BE2C (cell line): ENCODE measurements around the gene AMDHD2.
A peak's percentile ranks its signal among the peaks of the same experiment; 100 is the strongest.

Source experiments
- DNase-seq: peaks from one replicate; pipeline ENCODE4 v3.0.0-alpha.2; 2020
- H3K27me3 ChIP-seq: fragments of 250-450 bp; sonication (Bioruptor Pico); 2 replicates; pipeline ENCODE4 v1.5.1; 2020; ENCODE audit warnings: mild to moderate bottlenecking
- H3K36me3 ChIP-seq: fragments of 250-450 bp; sonication (Bioruptor Pico); 2 replicates; pipeline ENCODE4 v1.5.1; 2020; ENCODE audit warnings: mild to moderate bottlenecking
- H3K4me1 ChIP-seq: fragments of 250-450 bp; sonication (Bioruptor Pico); 2 replicates; pipeline ENCODE4 v1.5.1; 2020
- H3K4me3 ChIP-seq: 2 replicates; pipeline ENCODE4 v1.5.1; 2011; ENCODE audit warnings: low read depth, low read length
- H3K9me3 ChIP-seq: fragments of 250-450 bp; sonication (Bioruptor Pico); 2 replicates; pipeline ENCODE4 v1.5.1; 2020
- TF ChIP-seq, protein P1 (sequence below): IDR thresholded peaks from 2 replicates; pipeline ENCODE4 v1.5.1; 2012; ENCODE audit warnings: mild to moderate bottlenecking, low read depth, low read length

Gene AMDHD2

DNA sequence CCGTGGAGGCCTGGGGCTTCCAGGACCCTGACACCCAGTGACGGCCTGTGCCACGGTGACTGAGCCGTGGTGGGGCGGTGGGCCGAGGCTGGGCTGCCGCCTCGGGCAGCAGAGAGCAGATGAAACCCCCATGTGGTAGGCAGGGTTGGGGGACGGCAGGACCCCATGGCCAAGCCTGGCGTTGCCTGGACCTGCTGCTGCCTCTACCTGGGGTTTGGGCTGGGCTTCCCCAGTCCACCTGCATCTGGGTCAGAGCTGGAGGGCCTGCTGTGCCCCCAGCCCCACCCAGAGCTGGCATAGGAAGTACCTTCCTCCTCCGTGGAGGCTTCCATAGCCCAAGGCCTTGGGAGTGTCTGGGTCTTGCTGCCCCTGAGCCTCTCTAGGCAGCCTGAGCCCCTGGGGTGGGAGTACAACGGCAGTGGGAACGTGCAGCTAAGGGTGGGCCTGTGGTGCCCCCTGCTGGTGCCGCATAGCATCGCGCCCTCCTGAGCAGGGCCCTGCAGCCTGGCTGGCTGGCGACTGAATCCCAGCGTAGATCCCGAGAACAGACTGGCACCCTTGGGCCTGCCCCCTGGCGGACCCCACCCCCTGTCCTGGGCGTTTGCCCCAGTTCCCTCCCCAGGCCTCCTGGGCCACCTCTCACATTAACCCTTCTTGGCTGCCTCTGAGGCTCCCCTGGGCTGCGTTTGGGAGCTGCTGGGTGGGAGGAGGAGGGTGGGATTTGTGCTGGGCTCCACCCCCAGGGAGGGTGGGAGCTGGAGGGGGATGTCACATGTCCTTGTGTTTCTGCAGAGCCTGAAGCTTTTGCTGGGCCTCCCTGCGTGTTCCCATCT is 19.0 kb upstream of the AMDHD2 start:
- peak overlapping the region; percentile 28 for H3K4me3 ChIP-seq
- H3K36me3 ChIP-seq = peaks cover 30% of the 10 kb centered on the region
- H3K9me3 ChIP-seq = no peaks in the 10 kb centered on the region
- DNase-seq = peak; percentile 93
- TF ChIP-seq, protein P1, sequence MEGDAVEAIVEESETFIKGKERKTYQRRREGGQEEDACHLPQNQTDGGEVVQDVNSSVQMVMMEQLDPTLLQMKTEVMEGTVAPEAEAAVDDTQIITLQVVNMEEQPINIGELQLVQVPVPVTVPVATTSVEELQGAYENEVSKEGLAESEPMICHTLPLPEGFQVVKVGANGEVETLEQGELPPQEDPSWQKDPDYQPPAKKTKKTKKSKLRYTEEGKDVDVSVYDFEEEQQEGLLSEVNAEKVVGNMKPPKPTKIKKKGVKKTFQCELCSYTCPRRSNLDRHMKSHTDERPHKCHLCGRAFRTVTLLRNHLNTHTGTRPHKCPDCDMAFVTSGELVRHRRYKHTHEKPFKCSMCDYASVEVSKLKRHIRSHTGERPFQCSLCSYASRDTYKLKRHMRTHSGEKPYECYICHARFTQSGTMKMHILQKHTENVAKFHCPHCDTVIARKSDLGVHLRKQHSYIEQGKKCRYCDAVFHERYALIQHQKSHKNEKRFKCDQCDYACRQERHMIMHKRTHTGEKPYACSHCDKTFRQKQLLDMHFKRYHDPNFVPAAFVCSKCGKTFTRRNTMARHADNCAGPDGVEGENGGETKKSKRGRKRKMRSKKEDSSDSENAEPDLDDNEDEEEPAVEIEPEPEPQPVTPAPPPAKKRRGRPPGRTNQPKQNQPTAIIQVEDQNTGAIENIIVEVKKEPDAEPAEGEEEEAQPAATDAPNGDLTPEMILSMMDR = peak; percentile 96
- no peaks in the 10 kb centered on the region for H3K27me3 ChIP-seq
- H3K4me1 ChIP-seq = peaks cover 29% of the 10 kb centered on the region

DNA sequence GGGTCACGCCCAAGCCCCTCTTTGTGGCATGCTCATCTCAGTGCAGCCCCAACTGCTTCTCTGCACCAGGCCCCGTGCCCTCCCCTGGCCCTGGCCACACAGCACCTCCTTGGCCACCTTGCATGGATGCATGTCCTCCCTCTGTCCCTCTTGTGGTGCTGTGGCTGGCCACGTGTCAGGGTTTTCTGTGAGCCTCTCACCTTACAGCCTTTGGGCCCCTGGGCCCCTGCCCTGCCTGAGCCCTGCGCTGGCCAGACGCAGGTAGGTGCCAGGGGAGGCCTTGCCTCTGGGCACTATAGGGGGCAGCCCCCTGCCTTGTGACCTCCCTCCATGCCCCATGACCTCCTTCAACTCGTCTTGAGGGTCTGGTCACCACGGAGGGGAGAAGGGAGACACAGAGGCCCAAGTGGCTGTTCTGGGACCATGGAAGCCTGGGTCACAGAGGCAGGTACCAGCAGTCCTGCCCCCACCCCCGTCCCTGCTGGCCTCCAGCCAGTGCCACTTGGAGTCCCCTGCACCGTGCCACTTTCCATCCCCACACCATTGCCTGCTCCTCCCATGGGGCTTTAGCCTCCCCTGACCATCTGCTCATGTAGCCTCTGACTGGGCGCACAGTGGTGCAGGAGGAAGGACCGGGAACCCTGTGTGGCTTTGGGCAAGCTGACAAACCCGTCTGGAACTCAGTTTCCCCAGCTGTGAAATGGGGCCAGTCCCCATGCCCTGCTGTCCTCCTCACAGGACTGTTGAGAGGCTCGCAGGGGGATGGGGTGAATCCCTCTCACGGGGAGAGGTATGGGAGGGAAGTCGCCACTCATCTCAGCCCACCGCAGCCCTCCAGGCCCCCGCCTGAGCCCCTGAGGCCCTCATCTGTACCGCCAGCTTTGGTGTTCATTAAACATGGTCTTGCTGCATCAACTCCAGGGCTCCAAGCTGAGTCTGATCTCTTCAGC is 17.9 kb upstream of the AMDHD2 start:
- TF ChIP-seq, protein P1 = no peak
- H3K9me3 ChIP-seq = no peaks in the 10 kb centered on the region
- peaks cover 21% of the 10 kb centered on the region for H3K4me1 ChIP-seq
- DNase-seq = no peak
- peaks cover 20% of the 10 kb centered on the region for H3K36me3 ChIP-seq
- no peaks in the 10 kb centered on the region for H3K27me3 ChIP-seq
- no peak overlapping the region; the same call in 1 of the 2 replicates for H3K4me3 ChIP-seq

- Histone ChIP-seq H3K27me3 (no peaks in the 10 kb centered on the region), H3K4me1 (peaks cover 13% of the 10 kb centered on the region), H3K9me3 (no peaks in the 10 kb centered on the region), H3K4me3 (no peak overlapping the region), H3K36me3 (no peaks in the 10 kb centered on the region; the same call in 1 of the 2 replicates)
- no peak for DNase-seq
- TF ChIP-seq, protein P1 = no peak
These were observed 14.5 kb upstream of the AMDHD2 start for GRCh38 chr16:2505695-2506094.

GRCh38 chr16:2507052-2507659 is 13.0 kb upstream of the AMDHD2 start:
- no peak overlapping the region for H3K4me3 ChIP-seq
- no peaks in the 10 kb centered on the region; the same call in 1 of the 2 replicates for H3K36me3 ChIP-seq
- H3K27me3 ChIP-seq = no peaks in the 10 kb centered on the region
- H3K9me3 ChIP-seq = no peaks in the 10 kb centered on the region
- DNase-seq = no peak
- TF ChIP-seq, protein P1 = no peak
- peaks cover 7% of the 10 kb centered on the region for H3K4me1 ChIP-seq

- H3K36me3 ChIP-seq = no peaks in the 10 kb centered on the region; the same call in 1 of the 2 replicates
- H3K4me3 ChIP-seq = no peak overlapping the region
- no peak for DNase-seq
- no peaks in the 10 kb centered on the region for H3K27me3 ChIP-seq
- no peaks in the 10 kb centered on the region for H3K9me3 ChIP-seq
- TF ChIP-seq, protein P1 = no peak
- peaks cover 4% of the 10 kb centered on the region; the same call in 1 of the 2 replicates for H3K4me1 ChIP-seq
These were observed 12.5 kb upstream of the AMDHD2 start for GRCh38 chr16:2507665-2508064.
